Ishikawa (cell line): ENCODE measurements around the gene URAD.

Experiments used
- CEBPB ChIP-seq: IDR thresholded peaks from 2 replicates; pipeline ENCODE4 v1.6.1; 2012
- CREB1 ChIP-seq: IDR thresholded peaks from 2 replicates; pipeline ENCODE4 v1.6.1; 2012; ENCODE audit warnings: low read depth
- EGR1 ChIP-seq: IDR thresholded peaks from 2 replicates; pipeline ENCODE4 v1.6.1; 2012
- EP300 ChIP-seq: IDR thresholded peaks from 2 replicates; pipeline ENCODE4 v1.6.1; 2012; ENCODE audit warnings: borderline replicate concordance
- FOXM1 ChIP-seq: IDR thresholded peaks from 2 replicates; pipeline ENCODE4 v1.6.1; 2012; ENCODE audit warnings: low read depth, borderline replicate concordance
- NFIC ChIP-seq: IDR thresholded peaks from 2 replicates; pipeline ENCODE4 v1.6.1; 2012
- RAD21 ChIP-seq: IDR thresholded peaks from 2 replicates; pipeline ENCODE4 v1.6.1; 2012; ENCODE audit warnings: low read depth
- TAF1 ChIP-seq: IDR thresholded peaks from 2 replicates; pipeline ENCODE4 v1.6.1; 2012; ENCODE audit warnings: low read depth, mild to moderate bottlenecking
- TCF12 ChIP-seq: IDR thresholded peaks from 2 replicates; pipeline ENCODE4 v1.6.1; 2012; ENCODE audit warnings: low read depth
- TEAD4 ChIP-seq: IDR thresholded peaks from 2 replicates; pipeline ENCODE4 v1.6.1; 2012
- YY1 ChIP-seq: IDR thresholded peaks from 2 replicates; pipeline ENCODE4 v1.6.1; 2012; ENCODE audit warnings: low read depth
- ZBTB7A ChIP-seq: IDR thresholded peaks from 2 replicates; pipeline ENCODE4 v1.6.1; 2012; ENCODE audit warnings: low read depth
- TF ChIP-seq, protein P1 (sequence below): IDR thresholded peaks from 2 replicates; pipeline ENCODE4 v1.6.1; 2012
- TF ChIP-seq, protein P2 (sequence below): IDR thresholded peaks from 2 replicates; pipeline ENCODE4 v1.6.1; 2012
- TF ChIP-seq, protein P3 (sequence below): IDR thresholded peaks from 2 replicates; pipeline ENCODE4 v1.6.1; 2012; ENCODE audit warnings: low read depth, mild to moderate bottlenecking

Gene URAD

DNA sequence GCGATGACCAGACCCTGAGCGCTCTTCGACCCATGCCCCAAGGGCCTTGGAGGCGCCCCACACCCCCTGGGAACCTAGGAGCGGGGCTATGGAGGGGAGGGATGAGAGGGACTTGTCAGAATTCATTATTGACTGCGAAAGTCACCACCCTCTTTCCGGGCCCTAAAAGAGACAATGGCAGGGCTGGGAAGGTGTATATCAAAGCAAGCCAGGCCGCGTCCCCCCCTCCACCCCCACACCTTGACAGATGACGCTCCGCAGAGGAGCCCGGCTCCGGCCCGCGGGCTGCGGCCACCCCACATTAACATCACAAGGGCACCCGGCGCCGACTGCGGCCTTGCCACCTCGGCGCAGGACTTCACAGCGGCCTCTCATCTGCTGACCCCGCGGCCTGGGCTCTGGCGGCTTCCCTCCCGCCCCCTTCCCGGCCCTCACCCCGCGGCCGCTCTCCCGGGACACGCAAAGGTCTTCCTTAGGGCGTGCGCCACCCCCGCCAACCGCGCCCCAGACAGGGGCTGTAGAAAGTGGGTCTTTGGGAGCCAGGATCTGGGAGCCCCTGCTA, 21.8 kb downstream of the URAD start:
- no peak for TF ChIP-seq TAF1
- TF ChIP-seq TCF12 = no peak
- TF ChIP-seq, protein P1, sequence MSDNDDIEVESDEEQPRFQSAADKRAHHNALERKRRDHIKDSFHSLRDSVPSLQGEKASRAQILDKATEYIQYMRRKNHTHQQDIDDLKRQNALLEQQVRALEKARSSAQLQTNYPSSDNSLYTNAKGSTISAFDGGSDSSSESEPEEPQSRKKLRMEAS = no peak
- no peak for TF ChIP-seq NFIC
- TF ChIP-seq, protein P2, sequence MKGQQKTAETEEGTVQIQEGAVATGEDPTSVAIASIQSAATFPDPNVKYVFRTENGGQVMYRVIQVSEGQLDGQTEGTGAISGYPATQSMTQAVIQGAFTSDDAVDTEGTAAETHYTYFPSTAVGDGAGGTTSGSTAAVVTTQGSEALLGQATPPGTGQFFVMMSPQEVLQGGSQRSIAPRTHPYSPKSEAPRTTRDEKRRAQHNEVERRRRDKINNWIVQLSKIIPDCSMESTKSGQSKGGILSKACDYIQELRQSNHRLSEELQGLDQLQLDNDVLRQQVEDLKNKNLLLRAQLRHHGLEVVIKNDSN = no peak

DNA sequence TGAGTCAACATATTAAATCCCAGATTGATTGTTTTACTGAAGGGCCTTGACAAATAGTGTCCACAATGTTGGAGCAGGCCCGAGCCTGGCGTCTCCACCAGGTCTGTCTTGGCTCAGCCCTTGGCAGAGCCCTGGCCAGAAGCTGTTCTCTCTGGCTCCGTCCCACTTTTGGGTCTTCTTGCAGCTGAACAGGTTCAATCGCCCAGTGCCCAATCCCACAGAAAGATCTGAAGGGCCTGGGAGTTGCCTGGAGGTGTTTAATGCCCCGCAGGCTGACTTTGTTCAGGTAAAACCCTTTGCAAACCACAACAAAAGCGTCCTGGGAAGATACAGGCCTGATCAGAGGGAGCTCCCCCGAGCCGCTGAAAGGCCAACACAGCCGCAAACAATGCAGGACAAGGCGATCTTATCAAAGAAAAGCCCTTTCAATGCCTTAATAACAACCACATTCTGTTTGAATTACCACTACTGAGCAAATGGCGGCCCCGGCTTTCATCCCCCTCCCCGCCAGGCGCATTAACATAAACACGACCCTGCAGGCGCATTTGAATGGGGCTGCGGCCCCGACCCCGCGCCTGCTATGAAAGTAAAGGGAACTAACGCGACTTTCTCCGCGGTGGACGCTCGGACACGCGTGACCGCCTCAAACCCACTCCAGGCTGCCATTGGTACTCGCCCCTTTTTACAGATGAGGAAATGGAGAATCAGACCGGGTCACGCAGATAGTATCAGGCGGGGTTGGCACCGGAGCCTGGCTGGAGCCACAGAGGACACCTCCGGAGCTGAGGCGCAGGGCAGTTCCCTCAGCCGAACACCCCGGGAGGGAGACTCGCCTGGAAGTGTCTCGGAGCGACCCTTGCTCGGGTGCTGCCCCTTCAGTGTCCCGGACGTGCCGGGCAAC, 22.5 kb downstream of the URAD start:
- TF ChIP-seq EP300 (no peak), CEBPB (no peak), TEAD4 (no peak), EGR1 (no peak), RAD21 (no peak), CREB1 (no peak), ZBTB7A (no peak), NFIC (no peak), FOXM1 (no peak)
- TF ChIP-seq, protein P1 = no peak
- TF ChIP-seq, protein P3, sequence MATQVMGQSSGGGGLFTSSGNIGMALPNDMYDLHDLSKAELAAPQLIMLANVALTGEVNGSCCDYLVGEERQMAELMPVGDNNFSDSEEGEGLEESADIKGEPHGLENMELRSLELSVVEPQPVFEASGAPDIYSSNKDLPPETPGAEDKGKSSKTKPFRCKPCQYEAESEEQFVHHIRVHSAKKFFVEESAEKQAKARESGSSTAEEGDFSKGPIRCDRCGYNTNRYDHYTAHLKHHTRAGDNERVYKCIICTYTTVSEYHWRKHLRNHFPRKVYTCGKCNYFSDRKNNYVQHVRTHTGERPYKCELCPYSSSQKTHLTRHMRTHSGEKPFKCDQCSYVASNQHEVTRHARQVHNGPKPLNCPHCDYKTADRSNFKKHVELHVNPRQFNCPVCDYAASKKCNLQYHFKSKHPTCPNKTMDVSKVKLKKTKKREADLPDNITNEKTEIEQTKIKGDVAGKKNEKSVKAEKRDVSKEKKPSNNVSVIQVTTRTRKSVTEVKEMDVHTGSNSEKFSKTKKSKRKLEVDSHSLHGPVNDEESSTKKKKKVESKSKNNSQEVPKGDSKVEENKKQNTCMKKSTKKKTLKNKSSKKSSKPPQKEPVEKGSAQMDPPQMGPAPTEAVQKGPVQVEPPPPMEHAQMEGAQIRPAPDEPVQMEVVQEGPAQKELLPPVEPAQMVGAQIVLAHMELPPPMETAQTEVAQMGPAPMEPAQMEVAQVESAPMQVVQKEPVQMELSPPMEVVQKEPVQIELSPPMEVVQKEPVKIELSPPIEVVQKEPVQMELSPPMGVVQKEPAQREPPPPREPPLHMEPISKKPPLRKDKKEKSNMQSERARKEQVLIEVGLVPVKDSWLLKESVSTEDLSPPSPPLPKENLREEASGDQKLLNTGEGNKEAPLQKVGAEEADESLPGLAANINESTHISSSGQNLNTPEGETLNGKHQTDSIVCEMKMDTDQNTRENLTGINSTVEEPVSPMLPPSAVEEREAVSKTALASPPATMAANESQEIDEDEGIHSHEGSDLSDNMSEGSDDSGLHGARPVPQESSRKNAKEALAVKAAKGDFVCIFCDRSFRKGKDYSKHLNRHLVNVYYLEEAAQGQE = no peak
- TF ChIP-seq, protein P2 = no peak

DNA sequence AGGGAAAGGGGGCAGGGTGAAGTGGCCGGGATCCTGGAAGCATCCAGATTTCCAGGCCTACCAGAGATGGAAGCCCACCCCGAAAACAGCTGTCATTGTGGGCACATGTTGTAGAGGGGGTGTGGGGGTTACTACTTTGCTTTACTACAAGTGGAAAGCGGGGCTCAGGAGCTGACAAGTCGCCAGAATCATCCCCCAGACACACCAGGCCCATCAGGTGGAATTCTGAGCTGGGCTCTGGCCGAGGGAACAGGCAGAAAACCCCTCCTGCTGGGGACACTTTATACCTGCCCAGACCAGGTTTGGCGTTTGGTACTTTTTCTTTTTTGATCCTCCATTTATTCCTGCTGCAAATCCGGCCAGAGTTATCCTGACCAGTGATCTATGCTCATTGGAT, 23.2 kb downstream of the URAD start:
- TF ChIP-seq, protein P1 = no peak
- TF ChIP-seq YY1 = no peak
- TF ChIP-seq, protein P2 = no peak
- no peak for TF ChIP-seq EP300
- TF ChIP-seq TEAD4 = no peak
- no peak for TF ChIP-seq TCF12
- no peak for TF ChIP-seq NFIC
- no peak for TF ChIP-seq CREB1
- no peak for TF ChIP-seq ZBTB7A
- TF ChIP-seq CEBPB = no peak
- no peak for TF ChIP-seq TAF1
- no peak for TF ChIP-seq FOXM1
- TF ChIP-seq, protein P3 = no peak
- no peak for TF ChIP-seq RAD21

DNA sequence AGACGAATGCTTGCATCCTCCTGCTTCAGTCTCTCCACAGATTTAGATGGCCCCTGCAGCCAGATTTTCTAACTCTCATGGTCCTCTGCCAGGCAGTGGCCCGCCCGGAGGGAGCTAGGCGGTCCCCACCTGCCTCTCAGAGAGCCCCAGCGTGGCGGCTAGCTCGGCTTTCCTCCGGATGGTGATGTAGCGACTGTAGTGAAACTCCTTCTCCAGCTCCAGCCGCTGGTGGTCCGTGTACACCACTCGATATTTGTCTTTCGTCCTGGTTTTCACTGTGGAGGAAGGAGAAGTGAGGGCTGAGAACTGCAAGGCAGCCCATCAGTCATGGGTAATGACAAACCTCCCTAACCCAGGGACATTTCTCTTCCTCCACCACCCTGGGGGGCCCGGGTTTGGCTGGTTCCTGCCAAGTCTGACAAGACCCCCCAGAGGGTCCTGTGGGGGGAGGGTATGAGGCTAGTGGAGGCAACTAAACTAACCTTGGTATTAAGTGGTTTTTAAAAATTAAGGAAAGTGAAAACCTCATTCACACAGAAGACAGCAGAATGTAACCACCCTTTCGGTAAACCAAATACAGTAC, 23.7 kb downstream of the URAD start:
- TF ChIP-seq TCF12 = no peak
- TF ChIP-seq TAF1 = no peak
- no peak for TF ChIP-seq RAD21
- TF ChIP-seq, protein P2 = no peak
- TF ChIP-seq EGR1 = no peak
- no peak for TF ChIP-seq EP300
- TF ChIP-seq TEAD4 = no peak
- TF ChIP-seq FOXM1 = no peak
- TF ChIP-seq, protein P1 = no peak
- TF ChIP-seq CREB1 = no peak
- TF ChIP-seq, protein P3 = no peak
- TF ChIP-seq NFIC = no peak
- no peak for TF ChIP-seq YY1
- TF ChIP-seq CEBPB = no peak
- no peak for TF ChIP-seq ZBTB7A
